GM18520 (cell line): ENCODE data around the gene GREB1.

Experiments used
- ATAC-seq: cut with Tn5 transposase; IDR thresholded peaks from one replicate; pipeline ENCODE4 v1.9.1; 2021; ENCODE audit not compliant: unreplicated experiment

Gene GREB1

GRCh38 chr2:11559066-11559785 is 25.4 kb downstream of the GREB1 start:
- ATAC-seq: no peak

GRCh38 chr2:11559786-11560155 is 25.9 kb downstream of the GREB1 start:
- ATAC-seq: no peak

- no peak for ATAC-seq
Observed at GRCh38 chr2:11560806-11561205, 27.0 kb downstream of the GREB1 start.

GRCh38 chr2:11562011-11562410 is 28.2 kb downstream of the GREB1 start:
- ATAC-seq: no peak

GRCh38 chr2:11562476-11562875 is 28.6 kb downstream of the GREB1 start:
- no peak for ATAC-seq

GRCh38 chr2:11563784-11564666 is 30.2 kb downstream of the GREB1 start:
- no peak for ATAC-seq

- no peak for ATAC-seq
Observed at GRCh38 chr2:11564816-11565567, 31.1 kb downstream of the GREB1 start.

- ATAC-seq: no peak
Observed at GRCh38 chr2:11566383-11566782, 32.5 kb downstream of the GREB1 start.

GRCh38 chr2:11567631-11568031 is 33.8 kb downstream of the GREB1 start:
- ATAC-seq: no peak

- ATAC-seq: no peak
Observed at GRCh38 chr2:11568436-11568835, 34.6 kb downstream of the GREB1 start.

GRCh38 chr2:11569636-11570035 is 35.8 kb downstream of the GREB1 start:
- no peak for ATAC-seq

- ATAC-seq: no peak
Observed at GRCh38 chr2:11571170-11571569, 37.3 kb downstream of the GREB1 start.

- no peak for ATAC-seq
Observed at GRCh38 chr2:11572996-11573395, 39.2 kb downstream of the GREB1 start.

GRCh38 chr2:11573418-11574175 is 39.8 kb downstream of the GREB1 start:
- ATAC-seq: no peak

- no peak for ATAC-seq
Observed at GRCh38 chr2:11574176-11575046, 40.6 kb downstream of the GREB1 start.

GRCh38 chr2:11576398-11576797 is 42.6 kb downstream of the GREB1 start:
- no peak for ATAC-seq

- ATAC-seq: no peak
Observed at GRCh38 chr2:11577101-11577883, 43.4 kb downstream of the GREB1 start.

- ATAC-seq: no peak
Observed at GRCh38 chr2:11578081-11578948, 44.5 kb downstream of the GREB1 start.
